Calu3 (cell line): ENCODE results near the gene MYCBP. TPM values are rescaled to one million over a fixed set of nuclear protein-coding genes. Genes with fewer than 3 reads are reported as not detected.

Source experiments
- BruUV-seq: library from RNA; stranded (reverse); fragments of 400-500 nt; replicated peaks from 2 replicates; lab custom pipeline; 2021; lab: Mats Ljungman, UMichigan
- CTCF ChIA-PET: fragments of 300-600 bp; sonication (Branson Sonifier 250); formaldehyde crosslinking; loops from one replicate; lab custom pipeline; 2022; ENCODE audit warnings: antibody characterized with exemption; lab: Charles Lee
- DNase-seq: peaks from one replicate; pipeline ENCODE4 v3.0.0; 2022
- H3K27ac Mint-ChIP-seq: one replicate; pipeline ENCODE4 v1.8.0; 2022; ENCODE audit warnings: mixed read lengths; ENCODE audit not compliant: unreplicated experiment
- H3K27me3 Mint-ChIP-seq: one replicate; pipeline ENCODE4 v1.8.0; 2022; ENCODE audit warnings: mixed read lengths; ENCODE audit not compliant: unreplicated experiment
- H3K36me3 Mint-ChIP-seq: one replicate; pipeline ENCODE4 v1.8.0; 2022; ENCODE audit warnings: mild to moderate bottlenecking, moderate library complexity, mixed read lengths; ENCODE audit not compliant: insufficient read depth, unreplicated experiment
- H3K4me1 Mint-ChIP-seq: one replicate; pipeline ENCODE4 v1.8.0; 2022; ENCODE audit warnings: mild to moderate bottlenecking, low read depth, mixed read lengths; ENCODE audit not compliant: unreplicated experiment
- H3K4me3 Mint-ChIP-seq: one replicate; pipeline ENCODE4 v1.8.0; 2022; ENCODE audit warnings: mild to moderate bottlenecking, low read depth, moderate library complexity, mixed read lengths; ENCODE audit not compliant: unreplicated experiment
- H3K9me3 Mint-ChIP-seq: one replicate; pipeline ENCODE4 v1.8.0; 2022; ENCODE audit warnings: low read depth, mixed read lengths; ENCODE audit not compliant: unreplicated experiment
- intact Hi-C: fragments of 100-400 bp; cut with micrococcal nuclease; formaldehyde crosslinking; loops from one replicate; pipeline ENCODE4 v1.10.0; 2022; ENCODE audit not compliant: unreplicated experiment
- total RNA-seq: library from RNA; stranded (reverse); gene quantifications from 2 replicates; pipeline ENCODE4 v1.2.3, GENCODE V29; 2022
- TF ChIP-seq, protein P1 (sequence below): fragments of 200-600 bp; IDR thresholded peaks from one replicate; pipeline ENCODE4 v1.8.0; 2022; ENCODE audit warnings: antibody characterized with exemption; ENCODE audit not compliant: unreplicated experiment

The MYCBP gene
- total RNA-seq, 1 experiment from 2014 or later: 25.9 TPM

DNA sequence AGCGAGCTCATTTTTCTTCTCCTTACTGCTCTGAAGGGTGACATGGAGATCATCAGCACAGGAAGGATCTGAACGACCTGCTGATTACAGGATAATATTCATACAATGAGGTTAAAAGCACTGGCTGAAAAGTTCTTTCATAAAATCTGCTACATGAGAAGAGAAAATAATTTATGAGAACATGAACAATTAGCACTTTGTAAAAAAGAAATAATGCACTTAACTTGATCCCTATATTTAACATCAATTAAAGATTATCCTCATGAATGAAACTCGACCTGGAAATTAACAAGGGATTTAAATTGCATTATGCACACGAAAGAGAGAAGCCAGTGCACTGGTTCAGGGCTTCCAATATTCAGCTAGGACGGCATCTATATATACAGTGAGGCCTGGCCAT lies 60.2 kb downstream of the MYCBP start:
- CTCF ChIA-PET: no interaction called here
- TF ChIP-seq, protein P1, sequence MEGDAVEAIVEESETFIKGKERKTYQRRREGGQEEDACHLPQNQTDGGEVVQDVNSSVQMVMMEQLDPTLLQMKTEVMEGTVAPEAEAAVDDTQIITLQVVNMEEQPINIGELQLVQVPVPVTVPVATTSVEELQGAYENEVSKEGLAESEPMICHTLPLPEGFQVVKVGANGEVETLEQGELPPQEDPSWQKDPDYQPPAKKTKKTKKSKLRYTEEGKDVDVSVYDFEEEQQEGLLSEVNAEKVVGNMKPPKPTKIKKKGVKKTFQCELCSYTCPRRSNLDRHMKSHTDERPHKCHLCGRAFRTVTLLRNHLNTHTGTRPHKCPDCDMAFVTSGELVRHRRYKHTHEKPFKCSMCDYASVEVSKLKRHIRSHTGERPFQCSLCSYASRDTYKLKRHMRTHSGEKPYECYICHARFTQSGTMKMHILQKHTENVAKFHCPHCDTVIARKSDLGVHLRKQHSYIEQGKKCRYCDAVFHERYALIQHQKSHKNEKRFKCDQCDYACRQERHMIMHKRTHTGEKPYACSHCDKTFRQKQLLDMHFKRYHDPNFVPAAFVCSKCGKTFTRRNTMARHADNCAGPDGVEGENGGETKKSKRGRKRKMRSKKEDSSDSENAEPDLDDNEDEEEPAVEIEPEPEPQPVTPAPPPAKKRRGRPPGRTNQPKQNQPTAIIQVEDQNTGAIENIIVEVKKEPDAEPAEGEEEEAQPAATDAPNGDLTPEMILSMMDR: no peak
- intact Hi-C loops: no loop called here
- BruUV-seq: no TSS peak
- Mint-ChIP-seq H3K4me1 (no peaks in the 10 kb centered on the region), H3K4me3 (no peak overlapping the region), H3K9me3 (no peaks in the 10 kb centered on the region), H3K27ac (no peak overlapping the region), H3K36me3 (no peaks in the 10 kb centered on the region), H3K27me3 (peaks cover 99% of the 10 kb centered on the region)
- DNase-seq: no peak

Other genes starting within 250 kb of the MYCBP start
- 23.7 and 25.9 TPM in 2 replicates for gene RRAGC, start 13.6 kb downstream of the MYCBP start, total RNA-seq
- gene GJA9, start 8.2 kb upstream of the MYCBP start, total RNA-seq: 0.56 TPM in 1 of 2 replicates, not detected in the other
- gene RHBDL2, start 68.5 kb upstream of the MYCBP start, total RNA-seq: 9.4 and 10.9 TPM in 2 replicates
- 69.1 and 75.9 TPM in 2 replicates for gene AKIRIN1, start 117.9 kb upstream of the MYCBP start, total RNA-seq
- gene NDUFS5, start 153.0 kb upstream of the MYCBP start, total RNA-seq: 154 and 170 TPM in 2 replicates